OCI-LY7 (cell line): ENCODE results near the gene CELF4. TPM values are rescaled to one million over a fixed set of nuclear protein-coding genes. Genes with fewer than 3 reads are reported as not detected.

Experiments used
- BruUV-seq: library from RNA; stranded (reverse); fragments of 400-500 nt; replicated peaks from 2 replicates; lab custom pipeline; 2021; lab: Mats Ljungman, UMichigan
- CTCF ChIA-PET: fragments of 300-600 bp; sonication (Branson Sonifier 250); formaldehyde crosslinking; loops from one replicate; lab custom pipeline; 2022; ENCODE audit warnings: antibody characterized with exemption; ENCODE audit not compliant: unreplicated experiment; lab: Charles Lee
- POLR2A ChIA-PET: fragments of 300-600 bp; sonication (Branson Sonifier 250); formaldehyde crosslinking; loops from one replicate; lab custom pipeline; 2022; ENCODE audit warnings: antibody characterized with exemption; lab: Charles Lee
- DNase-seq: peaks from one replicate; pipeline ENCODE4 v3.0.0-alpha.2; 2015; ENCODE audit warnings: low spot score
- H2AFZ ChIP-seq: fragments of 200-600 bp; sonication (generic), shearing (Covaris generic); 2 replicates; pipeline ENCODE4 v1.6.1; 2014; ENCODE audit warnings: mild to moderate bottlenecking, antibody characterized with exemption, low read length, moderate library complexity
- H3K27ac ChIP-seq: fragments of 200-600 bp; sonication (generic); 2 replicates; pipeline ENCODE4 v1.5.1; 2014; ENCODE audit warnings: mixed run types, low read depth, mild to moderate bottlenecking, moderate library complexity, low read length, inconsistent platforms; ENCODE audit not compliant: poor library complexity, severe bottlenecking
- H3K36me3 ChIP-seq: fragments of 200-600 bp; sonication (generic); 2 replicates; pipeline ENCODE4 v1.6.1; 2014; ENCODE audit warnings: mild to moderate bottlenecking, antibody characterized with exemption, low read length, moderate library complexity, mixed read lengths; ENCODE audit not compliant: insufficient read depth
- H3K4me1 ChIP-seq: fragments of 200-600 bp; sonication (generic); 2 replicates; pipeline ENCODE4 v1.5.1; 2014; ENCODE audit warnings: mild to moderate bottlenecking, low read length; ENCODE audit not compliant: insufficient read depth, poor library complexity, severe bottlenecking
- H3K4me2 ChIP-seq: fragments of 200-600 bp; sonication (generic); 2 replicates; pipeline ENCODE4 v1.6.1; 2014; ENCODE audit warnings: mild to moderate bottlenecking, low read length
- H3K4me3 ChIP-seq: fragments of 200-600 bp; sonication (generic); 2 replicates; pipeline ENCODE4 v1.5.1; 2014; ENCODE audit warnings: mild to moderate bottlenecking, low read depth, low read length; ENCODE audit not compliant: poor library complexity, severe bottlenecking
- H3K79me2 ChIP-seq: fragments of 200-600 bp; sonication (generic); 2 replicates; pipeline ENCODE4 v1.6.1; 2016; ENCODE audit warnings: low read depth, mild to moderate bottlenecking, low read length, moderate library complexity, mixed read lengths; ENCODE audit not compliant: insufficient read depth
- H3K9me2 ChIP-seq: fragments of 200-600 bp; sonication (generic); 2 replicates; pipeline ENCODE4 v1.6.1; 2016; ENCODE audit warnings: mild to moderate bottlenecking, low read length, mixed read lengths; ENCODE audit not compliant: insufficient read depth
- H3K9me3 ChIP-seq: fragments of 200-600 bp; sonication (generic); 2 replicates; pipeline ENCODE4 v1.6.1; 2014; ENCODE audit warnings: mild to moderate bottlenecking, mixed run types, low read length, mixed read lengths
- H4K20me1 ChIP-seq: fragments of 200-600 bp; sonication (generic); 2 replicates; pipeline ENCODE4 v1.6.1; 2014; ENCODE audit warnings: mild to moderate bottlenecking, antibody characterized with exemption, low read length, moderate library complexity, mixed read lengths; ENCODE audit not compliant: insufficient read depth
- EZH2phosphoT487 ChIP-seq: fragments of 200-600 bp; sonication (generic); IDR thresholded peaks from 2 replicates; pipeline ENCODE4 v1.6.1; 2018; ENCODE audit warnings: low read depth, borderline replicate concordance, mild to moderate bottlenecking, mixed run types, antibody characterized with exemption, low read length, moderate library complexity, mixed read lengths
- intact Hi-C: fragments of 100-400 bp; cut with micrococcal nuclease; formaldehyde crosslinking; loops from one replicate; pipeline ENCODE4 v1.10.0; 2022; ENCODE audit not compliant: unreplicated experiment
- total RNA-seq, 2 experiments: library from RNA; depleted of rRNA in 1 of 2; stranded (reverse); fragments of >200 nt in 1 of 2; shearing (Covaris generic) in 1 of 2; gene quantifications; 2 replicates each; pipeline ENCODE4 v1.2.3, GENCODE V29; 2014 to 2022
- TF ChIP-seq, protein P1 (sequence below): fragments of 200-600 bp; sonication (generic); conservative IDR thresholded peaks from 2 replicates; pipeline ENCODE4 v1.5.1; 2014; ENCODE audit warnings: mild to moderate bottlenecking, antibody characterized with exemption, low read length, moderate library complexity, mixed read lengths

Gene CELF4
- total RNA-seq, 2 experiments from 2014 or later, result not detected

DNA sequence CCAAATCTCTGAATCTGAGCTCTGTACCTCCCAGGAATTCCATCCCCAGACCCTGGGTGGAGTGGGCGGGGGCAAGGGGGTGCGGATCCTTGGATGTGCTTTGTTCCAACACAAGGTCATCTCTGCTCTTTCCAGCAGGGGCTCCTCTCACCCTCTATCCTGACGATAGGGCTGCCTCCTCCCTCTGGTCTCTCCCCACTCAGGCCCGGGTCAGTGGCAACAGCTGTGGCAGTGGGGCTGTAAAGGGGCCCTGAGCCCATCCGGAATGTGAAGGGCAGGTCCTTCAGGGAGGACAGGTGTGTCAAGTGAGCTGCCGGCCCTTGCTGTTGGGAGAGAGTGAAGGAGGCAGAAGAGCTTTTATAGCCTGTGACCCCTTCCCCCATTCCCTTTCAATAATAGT lies 167.8 kb downstream of the CELF4 start:
- POLR2A ChIA-PET, result no interaction called here

DNA sequence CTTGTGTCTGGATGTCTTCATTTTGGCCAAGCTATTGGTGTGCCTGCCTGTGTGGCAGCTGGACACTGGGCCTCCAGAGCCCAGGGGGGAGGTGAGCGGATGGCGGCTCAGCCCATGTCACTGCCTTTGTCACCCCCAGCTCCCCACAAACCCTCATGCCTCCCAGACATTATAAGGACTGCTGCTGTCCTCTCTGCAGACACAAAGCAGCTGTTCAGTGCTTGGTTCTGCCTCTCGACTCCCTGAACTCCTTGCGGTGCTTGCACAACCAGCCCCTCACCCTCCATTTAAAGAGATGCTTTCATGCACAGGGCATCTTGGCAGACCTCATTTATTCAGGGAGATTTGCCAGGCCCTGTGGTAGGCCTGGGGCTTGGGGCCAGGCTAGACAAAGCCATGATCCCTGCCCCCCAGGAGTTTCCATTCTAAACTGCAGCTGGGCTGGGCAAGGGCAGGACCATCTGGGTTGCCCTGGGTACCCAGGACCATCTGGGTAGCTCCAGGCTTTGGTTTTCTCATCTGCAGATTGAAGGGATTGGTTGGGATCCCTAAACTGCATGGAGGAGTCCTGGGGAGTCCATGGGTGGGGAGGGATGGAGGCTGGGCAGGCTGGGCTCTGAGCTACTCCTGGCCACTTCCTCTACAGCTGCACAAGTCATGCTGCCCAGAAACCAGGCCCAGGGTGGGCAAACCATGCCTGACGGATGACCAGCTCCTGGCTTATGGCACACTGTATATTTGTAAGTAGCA lies 168.5 kb downstream of the CELF4 start:
- no peaks in the 10 kb centered on the region for H4K20me1 ChIP-seq
- no peak overlapping the region for H3K4me3 ChIP-seq
- H3K79me2 ChIP-seq, result no peaks in the 10 kb centered on the region
- H2AFZ ChIP-seq, result no peak overlapping the region
- H3K36me3 ChIP-seq, result no peaks in the 10 kb centered on the region
- CTCF ChIA-PET, result interaction anchor here (0.6 kb wide), 1 partner anchor 295 kb away, joined by 3 read pairs; no protein-coding TSS in a partner anchor
- H3K9me3 ChIP-seq, result no peaks in the 10 kb centered on the region
- H3K27ac ChIP-seq, result no peak overlapping the region
- POLR2A ChIA-PET, result no interaction called here
- intact Hi-C loops, result no loop called here
- no peak for TF ChIP-seq EZH2phosphoT487
- TF ChIP-seq, protein P1, sequence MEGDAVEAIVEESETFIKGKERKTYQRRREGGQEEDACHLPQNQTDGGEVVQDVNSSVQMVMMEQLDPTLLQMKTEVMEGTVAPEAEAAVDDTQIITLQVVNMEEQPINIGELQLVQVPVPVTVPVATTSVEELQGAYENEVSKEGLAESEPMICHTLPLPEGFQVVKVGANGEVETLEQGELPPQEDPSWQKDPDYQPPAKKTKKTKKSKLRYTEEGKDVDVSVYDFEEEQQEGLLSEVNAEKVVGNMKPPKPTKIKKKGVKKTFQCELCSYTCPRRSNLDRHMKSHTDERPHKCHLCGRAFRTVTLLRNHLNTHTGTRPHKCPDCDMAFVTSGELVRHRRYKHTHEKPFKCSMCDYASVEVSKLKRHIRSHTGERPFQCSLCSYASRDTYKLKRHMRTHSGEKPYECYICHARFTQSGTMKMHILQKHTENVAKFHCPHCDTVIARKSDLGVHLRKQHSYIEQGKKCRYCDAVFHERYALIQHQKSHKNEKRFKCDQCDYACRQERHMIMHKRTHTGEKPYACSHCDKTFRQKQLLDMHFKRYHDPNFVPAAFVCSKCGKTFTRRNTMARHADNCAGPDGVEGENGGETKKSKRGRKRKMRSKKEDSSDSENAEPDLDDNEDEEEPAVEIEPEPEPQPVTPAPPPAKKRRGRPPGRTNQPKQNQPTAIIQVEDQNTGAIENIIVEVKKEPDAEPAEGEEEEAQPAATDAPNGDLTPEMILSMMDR, result no peak
- H3K4me1 ChIP-seq, result no peaks in the 10 kb centered on the region
- no peaks in the 10 kb centered on the region for H3K9me2 ChIP-seq
- H3K4me2 ChIP-seq, result no peak overlapping the region
- no peak for DNase-seq
- no TSS peak for BruUV-seq

More for the DNA sequence above, 167.8 kb downstream of the CELF4 start:
- CTCF ChIA-PET, result no interaction called here
- Histone ChIP-seq H3K79me2 (no peaks in the 10 kb centered on the region), H3K9me2 (no peaks in the 10 kb centered on the region), H3K4me3 (no peak overlapping the region), H3K27ac (no peak overlapping the region), H4K20me1 (no peaks in the 10 kb centered on the region), H2AFZ (no peak overlapping the region), H3K9me3 (no peaks in the 10 kb centered on the region), H3K4me2 (no peak overlapping the region), H3K36me3 (no peaks in the 10 kb centered on the region), H3K4me1 (no peaks in the 10 kb centered on the region)
- no peak for TF ChIP-seq EZH2phosphoT487
- TF ChIP-seq, protein P1, result no peak
- no TSS peak for BruUV-seq
- intact Hi-C loops, result no loop called here
- DNase-seq, result no peak

DNA sequence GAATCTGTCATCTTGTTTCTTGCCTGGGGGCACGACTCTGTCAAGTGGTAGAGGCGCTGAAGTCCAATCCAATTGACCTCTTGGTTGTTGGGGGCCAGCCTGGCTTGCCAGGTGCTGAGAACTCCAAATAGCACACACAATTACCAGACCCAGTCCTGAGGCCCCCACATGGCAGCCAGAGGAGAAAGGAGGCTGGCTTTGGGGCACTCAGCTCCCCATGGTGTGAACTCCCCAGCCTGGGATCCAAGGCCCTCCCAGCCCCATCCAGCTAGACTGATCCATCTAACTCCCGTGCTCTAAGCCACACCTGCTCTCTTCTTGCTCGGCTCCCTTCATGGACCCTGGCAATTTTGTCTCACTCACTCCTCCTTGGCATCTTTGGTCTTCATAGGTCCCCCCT lies 170.0 kb downstream of the CELF4 start:
- Histone ChIP-seq H3K27ac (no peak overlapping the region), H2AFZ (no peak overlapping the region), H3K79me2 (no peaks in the 10 kb centered on the region), H3K4me1 (no peaks in the 10 kb centered on the region), H3K36me3 (no peaks in the 10 kb centered on the region), H3K4me3 (no peak overlapping the region), H3K9me2 (no peaks in the 10 kb centered on the region), H4K20me1 (no peaks in the 10 kb centered on the region), H3K4me2 (no peak overlapping the region), H3K9me3 (no peaks in the 10 kb centered on the region)
- intact Hi-C loops, result no loop called here
- CTCF ChIA-PET, result no interaction called here
- TF ChIP-seq, protein P1, result no peak
- POLR2A ChIA-PET, result no interaction called here
- no peak for DNase-seq
- no TSS peak for BruUV-seq
